H9 (cell line): ENCODE results near the gene CAMTA1. TPM values are rescaled to one million over a fixed set of nuclear protein-coding genes. Genes with fewer than 3 reads are reported as not detected.

Experiments
- DNase-seq: peaks from one replicate; pipeline ENCODE4 v3.0.0-alpha.2; 2017
- H2AFZ ChIP-seq: one replicate; pipeline ENCODE4 v1.6.1; 2013; ENCODE audit warnings: mild to moderate bottlenecking, low read length, control low read depth, moderate library complexity
- H2AK5ac ChIP-seq: 2 replicates; pipeline ENCODE4 v1.6.1; 2013; ENCODE audit warnings: low read length, control low read depth, mixed read lengths; ENCODE audit not compliant: insufficient read length
- H2BK120ac ChIP-seq: one replicate; pipeline ENCODE4 v1.6.1; 2013; ENCODE audit warnings: low read depth, mild to moderate bottlenecking, low read length, control low read depth, inconsistent platforms; ENCODE audit not compliant: poor library complexity, severe bottlenecking
- H2BK12ac ChIP-seq: 2 replicates; pipeline ENCODE4 v1.6.1; 2013; ENCODE audit warnings: low read length, control low read depth, mixed read lengths, low read depth; ENCODE audit not compliant: insufficient read length
- H2BK15ac ChIP-seq: 2 replicates; pipeline ENCODE4 v1.6.1; 2013; ENCODE audit warnings: low read depth, low read length, control low read depth
- H2BK20ac ChIP-seq: one replicate; pipeline ENCODE4 v1.6.1; 2013; ENCODE audit warnings: low read depth, mild to moderate bottlenecking, low read length, control low read depth, inconsistent platforms; ENCODE audit not compliant: poor library complexity, severe bottlenecking
- H2BK5ac ChIP-seq: 2 replicates; pipeline ENCODE4 v1.6.1; 2013; ENCODE audit warnings: low read length, control low read depth, mixed read lengths; ENCODE audit not compliant: insufficient read length
- H3K14ac ChIP-seq: 2 replicates; pipeline ENCODE4 v1.6.1; 2013; ENCODE audit warnings: low read length, control low read depth; ENCODE audit not compliant: insufficient read depth
- H3K18ac ChIP-seq: 2 replicates; pipeline ENCODE4 v1.6.1; 2013; ENCODE audit warnings: low read depth, mild to moderate bottlenecking, mixed read lengths, low read length, control low read depth; ENCODE audit not compliant: insufficient read length
- H3K23ac ChIP-seq: 2 replicates; pipeline ENCODE4 v1.6.1; 2013; ENCODE audit warnings: low read length, control low read depth, mixed read lengths, low read depth; ENCODE audit not compliant: insufficient read length
- H3K23me2 ChIP-seq: 2 replicates; pipeline ENCODE4 v1.6.1; 2013; ENCODE audit warnings: low read depth, mild to moderate bottlenecking, mixed read lengths, low read length, control low read depth; ENCODE audit not compliant: insufficient read length, poor library complexity, severe bottlenecking
- H3K27ac ChIP-seq: 2 replicates; pipeline ENCODE4 v1.5.1; 2013; ENCODE audit warnings: low read length, control low read depth, mixed read lengths, low read depth; ENCODE audit not compliant: insufficient read length
- H3K27me3 ChIP-seq: 2 replicates; pipeline ENCODE4 v1.6.1; 2013; ENCODE audit warnings: low read length, control low read depth, inconsistent platforms; ENCODE audit not compliant: insufficient read depth
- H3K4ac ChIP-seq: 2 replicates; pipeline ENCODE4 v1.6.1; 2013; ENCODE audit warnings: low read depth, mild to moderate bottlenecking, control low read depth, inconsistent platforms, low read length, moderate library complexity
- H3K4me1 ChIP-seq: 2 replicates; pipeline ENCODE4 v1.6.1; 2013; ENCODE audit warnings: low read length, control low read depth, inconsistent platforms; ENCODE audit not compliant: insufficient read depth
- H3K4me2 ChIP-seq: 2 replicates; pipeline ENCODE4 v1.6.1; 2013; ENCODE audit warnings: low read length, control low read depth, mixed read lengths; ENCODE audit not compliant: insufficient read length, insufficient read depth
- H3K56ac ChIP-seq: 2 replicates; pipeline ENCODE4 v1.6.1; 2013; ENCODE audit warnings: low read depth, mild to moderate bottlenecking, mixed read lengths, low read length, control low read depth; ENCODE audit not compliant: insufficient read length
- H3K79me1 ChIP-seq: 2 replicates; pipeline ENCODE4 v1.6.1; 2013; ENCODE audit warnings: low read depth, mild to moderate bottlenecking, moderate library complexity, low read length, control low read depth, inconsistent platforms; ENCODE audit not compliant: insufficient read depth, poor library complexity, severe bottlenecking
- H3K79me2 ChIP-seq: 2 replicates; pipeline ENCODE4 v1.6.1; 2013; ENCODE audit warnings: low read length, control low read depth, inconsistent platforms; ENCODE audit not compliant: insufficient read depth
- H3K9ac ChIP-seq: 2 replicates; pipeline ENCODE4 v1.6.1; 2013; ENCODE audit warnings: low read length, control low read depth, mixed read lengths; ENCODE audit not compliant: insufficient read length; ENCODE audit errors: extremely low read depth
- H3K9me3 ChIP-seq: one replicate; pipeline ENCODE4 v1.6.1; 2013; ENCODE audit warnings: low read depth, low read length, inconsistent platforms; ENCODE audit not compliant: control insufficient read depth
- H3T11ph ChIP-seq: one replicate; pipeline ENCODE4 v1.6.1; 2013; ENCODE audit warnings: mild to moderate bottlenecking, low read length, control low read depth, inconsistent platforms
- H4K20me1 ChIP-seq: one replicate; pipeline ENCODE4 v1.6.1; 2013; ENCODE audit not compliant: control insufficient read depth, insufficient read length, insufficient read depth
- H4K5ac ChIP-seq: 2 replicates; pipeline ENCODE4 v1.6.1; 2013; ENCODE audit warnings: low read depth, mild to moderate bottlenecking, mixed read lengths, low read length, control low read depth; ENCODE audit not compliant: insufficient read length
- H4K8ac ChIP-seq: replicated peaks from 2 replicates; pipeline ENCODE4 v1.6.1; 2013; ENCODE audit warnings: low read length, control low read depth, mixed read lengths, low read depth; ENCODE audit not compliant: insufficient read length
- H4K91ac ChIP-seq: 2 replicates; pipeline ENCODE4 v1.6.1; 2013; ENCODE audit warnings: low read depth, mild to moderate bottlenecking, moderate library complexity, mixed read lengths, low read length, control low read depth; ENCODE audit not compliant: insufficient read length
- H3K27ac Mint-ChIP-seq, 3 experiments: 2 replicates in 2 of 3; 3 replicates in 1 of 3; pipeline ENCODE4 v1.8.0; 2020 to 2021; ENCODE audit warnings: mixed read lengths in 3 of 3, mild to moderate bottlenecking in 1 of 3, moderate library complexity in 1 of 3
- H3K27me3 Mint-ChIP-seq: 2 replicates; pipeline ENCODE4 v1.8.0; 2021; ENCODE audit warnings: low read depth, mild to moderate bottlenecking, moderate library complexity, mixed read lengths
- H3K36me3 Mint-ChIP-seq, 3 experiments: 2 replicates in 2 of 3; 3 replicates in 1 of 3; pipeline ENCODE4 v1.8.0; 2020 to 2021; ENCODE audit warnings: low read depth in 3 of 3, mixed read lengths in 3 of 3; ENCODE audit not compliant: insufficient read depth in 1 of 3
- H3K4me1 Mint-ChIP-seq, 2 experiments: 2 replicates each; pipeline ENCODE4 v1.8.0; 2020; ENCODE audit warnings: mixed read lengths in 2 of 2
- H3K4me3 Mint-ChIP-seq, 2 experiments: 2 replicates in 1 of 2; 3 replicates in 1 of 2; pipeline ENCODE4 v1.8.0; 2020 to 2021; ENCODE audit warnings: mild to moderate bottlenecking in 2 of 2, mixed read lengths in 2 of 2, moderate library complexity in 1 of 2
- H3K9me3 Mint-ChIP-seq, 2 experiments: 2 replicates in 1 of 2; 3 replicates in 1 of 2; pipeline ENCODE4 v1.8.0; 2020; ENCODE audit warnings: mild to moderate bottlenecking in 2 of 2, mixed read lengths in 2 of 2, moderate library complexity in 1 of 2
- WGBS: extraction: QIAGEN DNeasy Blood & Tissue Kit; methylation state at CpG from one replicate; pipeline ENCODE4 v1.1.7; 2013; ENCODE audit warnings: missing lambda C conversion rate, low lambda C conversion rate, mixed read lengths; ENCODE audit not compliant: insufficient read length; ENCODE audit errors: extremely low coverage; 5-methylcytosine and 5-hydroxymethylcytosine counted together
- total RNA-seq: library from RNA; stranded (reverse); gene quantifications from 2 replicates; pipeline ENCODE4 v1.2.1, GENCODE V29; 2021
- TF ChIP-seq, protein P1 (sequence below): fragments of 200-600 bp; sonication (generic); conservative IDR thresholded peaks from 3 replicates; pipeline ENCODE4 v1.8.0; 2021; ENCODE audit warnings: antibody characterized with exemption, mild to moderate bottlenecking

CAMTA1 gene
- total RNA-seq, 1 experiment from 2014 or later = 115 TPM

DNA sequence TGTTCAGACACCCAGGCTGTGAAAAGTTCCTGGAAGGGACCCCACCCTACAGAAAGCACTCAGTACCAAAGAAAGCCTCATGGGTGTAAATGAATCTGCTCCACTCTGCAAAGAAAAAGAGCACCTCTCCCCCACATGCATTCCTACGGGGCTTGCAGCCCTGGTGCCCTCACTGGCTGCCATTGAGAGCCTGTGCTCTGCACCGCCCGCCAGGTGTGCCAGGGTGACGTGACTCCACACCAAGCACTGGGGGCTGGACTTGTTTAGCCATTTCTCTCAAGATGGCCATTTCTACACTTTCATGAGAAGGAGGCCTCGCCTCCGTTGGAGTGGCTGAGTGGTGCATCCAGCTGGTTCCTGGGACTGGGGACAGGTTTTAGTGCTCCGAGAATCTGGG lies 605.3 kb downstream of the CAMTA1 start:
- no peak overlapping the region for H4K91ac ChIP-seq
- no peak overlapping the region for H3K27ac ChIP-seq
- H3K4ac ChIP-seq = no peak overlapping the region
- H2AK5ac ChIP-seq = no peak overlapping the region
- DNase-seq = peak; percentile 19
- no peaks in the 10 kb centered on the region for H3K79me2 ChIP-seq
- no peak overlapping the region for H2BK5ac ChIP-seq
- H3K4me3 Mint-ChIP-seq = no peak overlapping the region
- no peak overlapping the region for H2BK15ac ChIP-seq
- H3K27me3 ChIP-seq = no peaks in the 10 kb centered on the region
- no peak overlapping the region for H2AFZ ChIP-seq
- peaks cover 17 to 34% of the 10 kb centered on the region in 2 experiments for H3K4me1 Mint-ChIP-seq
- H2BK12ac ChIP-seq = no peak overlapping the region
- H3K27me3 Mint-ChIP-seq = no peaks in the 10 kb centered on the region
- no peak overlapping the region for H3K9ac ChIP-seq
- TF ChIP-seq, protein P1, sequence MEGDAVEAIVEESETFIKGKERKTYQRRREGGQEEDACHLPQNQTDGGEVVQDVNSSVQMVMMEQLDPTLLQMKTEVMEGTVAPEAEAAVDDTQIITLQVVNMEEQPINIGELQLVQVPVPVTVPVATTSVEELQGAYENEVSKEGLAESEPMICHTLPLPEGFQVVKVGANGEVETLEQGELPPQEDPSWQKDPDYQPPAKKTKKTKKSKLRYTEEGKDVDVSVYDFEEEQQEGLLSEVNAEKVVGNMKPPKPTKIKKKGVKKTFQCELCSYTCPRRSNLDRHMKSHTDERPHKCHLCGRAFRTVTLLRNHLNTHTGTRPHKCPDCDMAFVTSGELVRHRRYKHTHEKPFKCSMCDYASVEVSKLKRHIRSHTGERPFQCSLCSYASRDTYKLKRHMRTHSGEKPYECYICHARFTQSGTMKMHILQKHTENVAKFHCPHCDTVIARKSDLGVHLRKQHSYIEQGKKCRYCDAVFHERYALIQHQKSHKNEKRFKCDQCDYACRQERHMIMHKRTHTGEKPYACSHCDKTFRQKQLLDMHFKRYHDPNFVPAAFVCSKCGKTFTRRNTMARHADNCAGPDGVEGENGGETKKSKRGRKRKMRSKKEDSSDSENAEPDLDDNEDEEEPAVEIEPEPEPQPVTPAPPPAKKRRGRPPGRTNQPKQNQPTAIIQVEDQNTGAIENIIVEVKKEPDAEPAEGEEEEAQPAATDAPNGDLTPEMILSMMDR = no peak
- H3T11ph ChIP-seq = no peak overlapping the region
- peaks cover 2 to 6% (median 4%) of the 10 kb centered on the region in 3 experiments for H3K36me3 Mint-ChIP-seq
- H3K9me3 Mint-ChIP-seq = peaks cover 10 to 11% of the 10 kb centered on the region in 2 experiments
- H4K5ac ChIP-seq = no peak overlapping the region
- no peaks in the 10 kb centered on the region for H4K20me1 ChIP-seq
- H3K79me1 ChIP-seq = no peaks in the 10 kb centered on the region
- no peak overlapping the region for H3K14ac ChIP-seq
- H3K23ac ChIP-seq = no peak overlapping the region
- H2BK120ac ChIP-seq = no peak overlapping the region
- no peaks in the 10 kb centered on the region for H3K23me2 ChIP-seq
- WGBS = no CpG with 5 or more reads among the region's 7 CpGs
- no peak overlapping the region for H4K8ac ChIP-seq
- no peak overlapping the region for H3K56ac ChIP-seq
- no peak overlapping the region for H3K18ac ChIP-seq
- no peaks in the 10 kb centered on the region for H3K9me3 ChIP-seq
- no peak overlapping the region for H3K27ac Mint-ChIP-seq
- no peak overlapping the region for H3K4me2 ChIP-seq
- no peaks in the 10 kb centered on the region for H3K4me1 ChIP-seq
- no peak overlapping the region for H2BK20ac ChIP-seq
